Caco-2 (cell line): Measurements from ENCODE around the gene PKM. TPM values are rescaled to one million over a fixed set of nuclear protein-coding genes. Genes with fewer than 3 reads are reported as not detected.

Experiments used
- BruUV-seq: library from RNA; stranded (reverse); fragments of 400-500 nt; replicated peaks from 2 replicates; lab custom pipeline; 2021; lab: Mats Ljungman, UMichigan
- CTCF ChIA-PET: fragments of 300-600 bp; sonication (Branson Sonifier 250); formaldehyde crosslinking; loops from one replicate; lab custom pipeline; 2022; ENCODE audit warnings: antibody characterized with exemption; lab: Charles Lee
- POLR2A ChIA-PET: fragments of 300-600 bp; sonication (Branson Sonifier 250); formaldehyde crosslinking; loops from one replicate; lab custom pipeline; 2022; ENCODE audit warnings: antibody characterized with exemption; lab: Charles Lee
- DNase-seq, 2 experiments: peaks; one replicate each; pipeline versions ENCODE4 v3.0.0 to v3.0.0-alpha.2; 2020 to 2022
- H3K27me3 ChIP-seq: replicated peaks from 2 replicates; pipeline ENCODE4 v1.6.0; 2011; ENCODE audit warnings: low read length; ENCODE audit not compliant: control insufficient read depth, insufficient read depth
- H3K36me3 ChIP-seq: 2 replicates; pipeline ENCODE4 v1.5.1; 2011; ENCODE audit warnings: low read length; ENCODE audit not compliant: control insufficient read depth, insufficient read depth
- H3K4me1 ChIP-seq: fragments of 250-450 bp; sonication (Bioruptor Pico); 2 replicates; pipeline ENCODE4 v1.5.1; 2020; ENCODE audit warnings: mild to moderate bottlenecking
- H3K4me3 ChIP-seq: 2 replicates; pipeline ENCODE4 v1.5.1; 2011; ENCODE audit warnings: low read depth, mild to moderate bottlenecking, control low read depth, low read length
- H3K9me3 ChIP-seq: fragments of 250-450 bp; sonication (Bioruptor Pico); 2 replicates; pipeline ENCODE4 v1.5.1; 2020; ENCODE audit warnings: mild to moderate bottlenecking, moderate library complexity
- H3K27ac Mint-ChIP-seq: one replicate; pipeline ENCODE4 v1.8.0; 2022; ENCODE audit warnings: mixed read lengths; ENCODE audit not compliant: unreplicated experiment
- H3K27me3 Mint-ChIP-seq: one replicate; pipeline ENCODE4 v1.8.0; 2022; ENCODE audit warnings: mixed read lengths; ENCODE audit not compliant: insufficient read depth, unreplicated experiment
- H3K36me3 Mint-ChIP-seq: one replicate; pipeline ENCODE4 v1.8.0; 2022; ENCODE audit warnings: mild to moderate bottlenecking, mixed read lengths; ENCODE audit not compliant: insufficient read depth, unreplicated experiment
- H3K4me1 Mint-ChIP-seq: one replicate; pipeline ENCODE4 v1.8.0; 2022; ENCODE audit warnings: low read depth, mixed read lengths; ENCODE audit not compliant: unreplicated experiment
- H3K4me3 Mint-ChIP-seq: one replicate; pipeline ENCODE4 v1.8.0; 2022; ENCODE audit warnings: mild to moderate bottlenecking, moderate library complexity, mixed read lengths; ENCODE audit not compliant: unreplicated experiment
- H3K9me3 Mint-ChIP-seq: one replicate; pipeline ENCODE4 v1.8.0; 2022; ENCODE audit warnings: mixed read lengths; ENCODE audit not compliant: unreplicated experiment
- CTCF ChIP-seq, 2 experiments: fragments of 200-600 bp in 1 of 2; IDR thresholded peaks; 1 replicate in 1 of 2; 2 replicates in 1 of 2; pipeline versions ENCODE4 v1.5.1 to v1.8.0; 2011 to 2022; ENCODE audit warnings: antibody characterized with exemption in 1 of 2, control low read depth in 1 of 2, inconsistent platforms in 1 of 2, low read depth in 1 of 2, low read length in 1 of 2, mild to moderate bottlenecking in 1 of 2, moderate library complexity in 1 of 2; ENCODE audit not compliant: insufficient read depth in 1 of 2, severe bottlenecking in 1 of 2, unreplicated experiment in 1 of 2
- intact Hi-C: fragments of 100-400 bp; cut with micrococcal nuclease; formaldehyde crosslinking; loops from one replicate; pipeline ENCODE4 v1.10.0; 2022; ENCODE audit not compliant: unreplicated experiment
- total RNA-seq: library from RNA; stranded (reverse); gene quantifications from 2 replicates; pipeline ENCODE4 v1.2.3, GENCODE V29; 2022

PKM gene
- total RNA-seq, 1 experiment from 2014 or later, result 733 TPM

GRCh38 chr15:72195101-72195511 lies 35.9 kb downstream of the PKM start:
- Mint-ChIP-seq H3K27me3 (peaks cover 2% of the 10 kb centered on the region), H3K4me1 (no peaks in the 10 kb centered on the region), H3K4me3 (no peak overlapping the region), H3K27ac (no peak overlapping the region), H3K9me3 (no peaks in the 10 kb centered on the region), H3K36me3 (peaks cover 27% of the 10 kb centered on the region)
- Histone ChIP-seq H3K4me3 (no peak overlapping the region), H3K27me3 (no peaks in the 10 kb centered on the region), H3K9me3 (no peaks in the 10 kb centered on the region), H3K36me3 (peaks cover 4% of the 10 kb centered on the region), H3K4me1 (peaks cover 13% of the 10 kb centered on the region; the same call in 1 of the 2 replicates)
- no TSS peak for BruUV-seq
- DNase-seq, result peak in 1 of 2 experiments; percentile 62
- TF ChIP-seq CTCF (IDR thresholded peaks at IDR 0.05; ENCODE audit: insufficient read depth in 1 of 2, low read depth in 1 of 2, low read length in 1 of 2, severe bottlenecking in 1 of 2, unreplicated experiment in 1 of 2), result no peak
- intact Hi-C loops, result no loop called here
- POLR2A ChIA-PET, result no interaction called here
- CTCF ChIA-PET, result no interaction called here

- intact Hi-C loops, result no loop called here
- H3K27ac Mint-ChIP-seq, result no peak overlapping the region
- no peak overlapping the region for H3K4me3 Mint-ChIP-seq
- no peaks in the 10 kb centered on the region; the same call in 1 of the 2 replicates for H3K36me3 ChIP-seq
- no peaks in the 10 kb centered on the region for H3K9me3 ChIP-seq
- peaks cover 2% of the 10 kb centered on the region for H3K27me3 Mint-ChIP-seq
- DNase-seq, result no peak
- BruUV-seq, result no TSS peak
- H3K9me3 Mint-ChIP-seq, result no peaks in the 10 kb centered on the region
- H3K4me3 ChIP-seq, result no peak overlapping the region
- H3K27me3 ChIP-seq, result no peaks in the 10 kb centered on the region
- H3K36me3 Mint-ChIP-seq, result peaks cover 15% of the 10 kb centered on the region
- CTCF ChIA-PET, result no interaction called here
- TF ChIP-seq CTCF (IDR thresholded peaks at IDR 0.05; ENCODE audit: insufficient read depth in 1 of 2, low read depth in 1 of 2, low read length in 1 of 2, severe bottlenecking in 1 of 2, unreplicated experiment in 1 of 2), result no peak
- POLR2A ChIA-PET, result no interaction called here
- no peaks in the 10 kb centered on the region for H3K4me1 Mint-ChIP-seq
- peaks cover 9% of the 10 kb centered on the region; the same call in 1 of the 2 replicates for H3K4me1 ChIP-seq
These were observed 37.1 kb downstream of the PKM start for GRCh38 chr15:72193836-72194396.

DNA sequence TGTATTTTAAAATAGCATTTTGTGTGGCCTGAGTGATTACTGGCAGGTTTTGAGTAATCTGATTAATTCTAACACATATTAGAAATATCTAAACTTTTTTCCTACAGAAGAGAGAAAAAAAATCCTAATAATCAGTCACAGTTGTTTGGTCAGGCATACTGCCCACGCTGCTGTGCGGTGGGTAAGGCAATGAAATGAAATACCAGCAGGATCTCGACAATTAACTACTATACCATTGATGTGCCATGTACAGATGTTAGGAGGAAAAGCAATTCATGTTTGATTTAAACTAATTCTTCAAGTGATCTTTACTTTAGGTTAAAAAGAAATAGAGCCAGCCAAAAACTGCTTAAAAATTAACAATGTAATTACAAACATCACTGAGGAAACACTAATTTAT lies 38.6 kb downstream of the PKM start:
- H3K4me3 ChIP-seq, result no peak overlapping the region
- no peaks in the 10 kb centered on the region for H3K9me3 ChIP-seq
- intact Hi-C loops, result no loop called here
- no TSS peak for BruUV-seq
- Mint-ChIP-seq H3K9me3 (no peaks in the 10 kb centered on the region), H3K36me3 (no peaks in the 10 kb centered on the region), H3K27me3 (no peaks in the 10 kb centered on the region), H3K27ac (no peak overlapping the region), H3K4me3 (no peak overlapping the region), H3K4me1 (no peaks in the 10 kb centered on the region)
- ChIA-PET POLR2A (no interaction called here), CTCF (no interaction called here)
- no peaks in the 10 kb centered on the region for H3K27me3 ChIP-seq
- no peak for TF ChIP-seq CTCF (IDR thresholded peaks at IDR 0.05; ENCODE audit: insufficient read depth in 1 of 2, low read depth in 1 of 2, low read length in 1 of 2, severe bottlenecking in 1 of 2, unreplicated experiment in 1 of 2)
- H3K4me1 ChIP-seq, result peaks cover 9% of the 10 kb centered on the region; the same call in 1 of the 2 replicates
- DNase-seq, result no peak
- no peaks in the 10 kb centered on the region for H3K36me3 ChIP-seq
